AG08395 (cell line): Measurements from ENCODE around the gene DIP2C.
"Not testable (repeated sequence)": the region's sequence is repeated elsewhere in the genome, so short reads cannot be mapped to it uniquely, and the experiment has no call there.

Source experiments
- DNase-seq: peaks from one replicate; pipeline ENCODE4 v3.0.0; 2012; ENCODE audit warnings: mixed read lengths, low spot score

The DIP2C gene

GRCh38 chr10:480498-480927 lies 209.0 kb downstream of the DIP2C start:
- DNase-seq: no peak

GRCh38 chr10:479706-480497 lies 209.6 kb downstream of the DIP2C start:
- DNase-seq: not testable (repeated sequence)

DNA sequence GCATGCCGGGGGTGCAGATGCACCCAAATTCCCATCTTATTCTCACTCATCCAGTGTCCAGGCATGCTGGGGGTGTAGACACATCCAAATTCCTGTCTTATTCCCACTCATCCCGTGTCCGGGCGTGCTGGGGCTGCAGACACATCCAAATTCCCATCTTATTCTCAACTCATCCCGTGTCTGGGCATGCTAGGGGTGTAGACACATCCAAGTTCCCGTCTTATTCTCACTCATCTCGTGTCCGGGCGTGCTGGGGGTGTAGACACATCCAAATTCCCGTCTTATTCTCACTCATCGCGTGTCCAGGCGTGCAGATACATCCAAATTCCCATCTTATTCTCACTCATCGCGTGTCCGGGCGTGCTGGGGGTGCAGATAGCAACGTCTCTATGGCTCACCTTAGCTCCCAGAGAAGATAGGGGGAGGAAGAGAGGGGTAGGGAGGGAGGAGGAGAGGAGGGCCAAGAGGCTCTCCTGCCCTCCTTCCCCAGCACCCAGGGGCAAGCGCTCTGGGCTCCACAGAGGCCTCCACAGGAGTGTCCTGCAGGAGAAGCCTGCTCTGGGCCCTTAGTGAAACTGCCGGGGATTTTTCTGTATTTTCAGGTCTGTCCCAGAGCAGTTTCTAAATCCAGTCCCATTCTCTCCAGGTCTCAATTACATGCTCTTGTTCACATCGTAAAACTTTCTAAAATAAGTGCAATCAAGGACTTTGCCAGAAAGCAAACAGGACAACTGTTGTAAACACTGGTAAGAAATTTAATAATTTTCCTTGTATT lies 210.8 kb downstream of the DIP2C start:
- DNase-seq: no peak

GRCh38 chr10:477620-478019 lies 211.8 kb downstream of the DIP2C start:
- DNase-seq: no peak

- no peak for DNase-seq
Observed at GRCh38 chr10:476455-476780, 213.1 kb downstream of the DIP2C start.

GRCh38 chr10:475709-476454 lies 213.6 kb downstream of the DIP2C start:
- DNase-seq: no peak

DNA sequence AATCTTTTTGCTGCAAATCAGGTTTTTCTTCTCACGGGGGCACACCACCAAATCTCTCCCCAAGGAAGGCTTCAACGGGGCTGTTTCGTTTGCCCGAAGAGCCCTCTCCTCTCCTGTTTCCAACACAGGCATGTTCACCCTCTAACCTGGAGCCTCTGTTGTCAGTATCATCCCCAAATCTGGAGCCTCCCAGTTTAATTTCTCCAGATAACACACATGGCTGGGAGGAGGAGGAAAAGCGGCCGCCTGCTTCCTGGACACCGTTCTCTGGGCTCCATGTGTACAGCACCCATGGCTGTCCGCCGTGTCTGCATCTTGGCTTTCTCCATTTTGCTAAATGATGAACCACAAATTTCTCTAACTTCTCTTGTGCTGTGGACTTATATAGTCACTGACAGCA lies 214.5 kb downstream of the DIP2C start:
- no peak for DNase-seq

GRCh38 chr10:474406-474805 lies 215.1 kb downstream of the DIP2C start:
- DNase-seq: no peak

DNA sequence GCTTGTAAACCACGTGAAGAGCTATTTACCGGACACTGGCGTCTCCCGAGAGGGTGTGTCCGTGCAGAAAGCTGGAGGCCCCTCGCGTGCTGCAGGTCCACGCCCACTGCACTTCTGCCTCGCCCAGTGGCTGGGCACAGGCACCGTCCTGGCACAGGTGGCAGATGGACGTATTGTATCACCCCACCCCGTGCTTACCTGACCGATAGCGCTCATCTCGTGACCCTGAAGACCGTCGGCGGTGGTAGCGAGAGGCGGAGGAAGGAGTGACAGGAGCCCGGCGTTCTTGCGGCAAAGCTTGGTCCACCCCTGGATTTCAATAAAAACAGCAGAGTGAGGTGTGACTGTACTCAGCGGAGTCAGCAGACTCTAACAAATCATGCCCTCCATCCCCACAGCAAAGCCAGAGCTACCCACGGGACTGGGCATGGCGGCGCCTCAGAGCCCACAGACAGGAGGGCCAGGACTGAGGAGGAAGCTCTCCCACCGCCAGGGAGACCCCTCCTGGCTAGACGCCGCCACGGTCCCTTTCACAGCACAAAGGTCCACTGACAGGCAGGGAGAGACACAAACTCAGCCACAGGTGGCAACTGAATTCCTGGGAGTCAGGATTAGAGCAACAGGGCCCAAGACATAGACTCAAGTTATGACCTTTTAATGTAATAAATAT lies 217.1 kb downstream of the DIP2C start:
- no peak for DNase-seq

GRCh38 chr10:470339-471003 lies 219.0 kb downstream of the DIP2C start:
- no peak for DNase-seq

GRCh38 chr10:469947-470338 lies 219.5 kb downstream of the DIP2C start:
- DNase-seq: no peak

DNA sequence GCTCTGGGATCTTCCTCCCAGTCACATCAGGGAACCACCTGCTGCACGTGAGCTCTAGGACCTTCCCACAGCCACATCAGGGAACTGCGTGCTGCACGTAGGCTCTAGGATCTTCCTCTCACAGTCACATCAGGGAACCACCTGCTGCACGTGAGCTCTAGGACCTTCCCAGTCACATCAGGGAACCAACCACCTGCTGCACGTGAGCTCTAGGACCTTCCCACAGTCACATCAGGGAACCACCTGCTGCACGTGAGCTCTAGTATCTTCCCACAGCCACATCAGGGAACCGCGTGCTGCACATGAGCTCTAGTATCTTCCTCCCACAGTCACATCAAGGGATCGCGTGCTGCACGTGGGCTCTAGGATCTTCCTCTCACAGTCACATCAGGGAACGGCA lies 229.7 kb downstream of the DIP2C start:
- DNase-seq: no peak

DNA sequence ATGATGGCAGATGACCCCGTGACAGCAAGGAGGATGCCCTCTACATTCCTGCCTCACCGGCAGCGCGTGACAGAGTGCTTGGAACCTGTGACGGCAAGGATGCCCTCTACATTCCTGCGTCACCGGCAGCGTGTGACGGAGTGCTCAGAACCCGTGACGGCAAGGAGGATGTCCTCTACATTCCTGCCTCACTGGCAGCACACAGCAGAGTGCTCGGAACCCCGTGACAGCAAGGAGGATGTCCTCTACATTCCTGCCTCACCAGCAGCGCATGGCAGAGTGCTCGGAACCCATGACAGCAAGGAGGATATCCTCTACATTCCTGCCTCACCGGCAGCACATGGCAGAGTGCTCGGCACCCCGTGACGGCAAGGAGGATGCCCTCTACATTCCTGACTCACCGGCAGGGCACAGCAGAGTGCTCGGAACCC lies 231.0 kb downstream of the DIP2C start:
- no peak for DNase-seq

GRCh38 chr10:456486-456885 lies 233.0 kb downstream of the DIP2C start:
- DNase-seq: no peak

DNA sequence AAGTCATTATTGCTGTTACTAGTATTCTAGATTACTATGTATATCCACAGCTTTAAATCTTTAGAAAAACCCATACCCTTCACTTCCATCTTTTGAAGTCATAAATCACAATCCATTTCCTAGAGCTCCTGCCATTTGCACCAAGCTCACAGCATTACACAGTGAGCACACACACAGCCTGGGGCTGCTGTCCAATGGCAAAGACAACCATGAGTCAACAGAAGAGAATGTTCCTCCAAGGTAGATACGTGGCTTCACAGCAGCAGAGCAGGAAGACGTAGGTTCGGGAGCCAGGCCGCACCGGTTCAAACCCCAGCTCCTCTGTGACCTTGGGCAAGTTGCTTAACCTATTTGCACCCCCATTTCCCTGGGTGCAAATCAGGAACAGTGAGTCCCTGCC lies 234.6 kb downstream of the DIP2C start:
- DNase-seq: peak; percentile 82

GRCh38 chr10:453647-454046 lies 235.8 kb downstream of the DIP2C start:
- no peak for DNase-seq

- peak; percentile 65 for DNase-seq
Observed at GRCh38 chr10:452512-453426, 236.7 kb downstream of the DIP2C start.

GRCh38 chr10:451856-452255 lies 237.6 kb downstream of the DIP2C start:
- DNase-seq: no peak

- no peak for DNase-seq
Observed at GRCh38 chr10:451021-451471, 238.4 kb downstream of the DIP2C start.

GRCh38 chr10:450463-450862 lies 239.0 kb downstream of the DIP2C start:
- no peak for DNase-seq
